SK-N-SH (cell line): ENCODE measurements around the gene LTB4R. TPM values are rescaled to one million over a fixed set of nuclear protein-coding genes. Genes with fewer than 3 reads are reported as not detected.

ENCODE experiments used
- CTCF ChIA-PET: fragments of 300-600, 350-600 bp; formaldehyde crosslinking; extraction: SDS; loops from one replicate; lab custom pipeline; 2021; lab: Yijun Ruan, JAX
- POLR2A ChIA-PET: fragments of 350-600 bp; sonication (Branson Sonifier 250); formaldehyde crosslinking; extraction: SDS; loops from one replicate; lab custom pipeline; 2020; ENCODE audit warnings: antibody characterized with exemption, inconsistent platforms; lab: Yijun Ruan, JAX
- DNase-seq: peaks from one replicate; pipeline ENCODE4 v3.0.0; 2012
- H2AFZ ChIP-seq: fragments of 200-600 bp; sonication (generic); 2 replicates; pipeline ENCODE4 v1.8.1; 2016; ENCODE audit warnings: antibody characterized with exemption, mild to moderate bottlenecking, low read depth
- H3F3A ChIP-seq: fragments of 200-600 bp; sonication (generic); replicated peaks from 2 replicates; pipeline ENCODE3; 2016; ENCODE audit warnings: antibody characterized with exemption, mild to moderate bottlenecking; ENCODE audit not compliant: insufficient read depth
- H3K27ac ChIP-seq, 2 experiments: fragments of 200-500 bp in 1 of 2; fragments of 200-600 bp in 1 of 2; sonication (Bioruptor generic) in 1 of 2; sonication (generic), shearing (Covaris generic) in 1 of 2; 2 replicates each; pipeline versions ENCODE4 v1.5.1 to v1.6.1; 2014 to 2016; ENCODE audit warnings: low read depth in 2 of 2, inconsistent platforms in 1 of 2, low read length in 1 of 2, mild to moderate bottlenecking in 1 of 2, mixed read lengths in 1 of 2
- H3K27me3 ChIP-seq: fragments of 200-600 bp; sonication (generic), shearing (Covaris generic); 2 replicates; pipeline ENCODE4 v1.6.1; 2016; ENCODE audit warnings: mixed run types; ENCODE audit not compliant: insufficient read depth
- H3K36me3 ChIP-seq, 2 experiments: fragments of 200-500 bp in 1 of 2; fragments of 200-600 bp in 1 of 2; sonication (Bioruptor generic) in 1 of 2; sonication (generic) in 1 of 2; replicated peaks in 1 of 2; 2 replicates each; pipeline versions ENCODE3 to v1.5.1; 2014 to 2016; ENCODE audit warnings: low read length in 1 of 2, mild to moderate bottlenecking in 1 of 2; ENCODE audit not compliant: insufficient read depth in 2 of 2, control insufficient read depth in 1 of 2
- H3K4me1 ChIP-seq, 2 experiments: fragments of 200-500 bp in 1 of 2; fragments of 200-600 bp in 1 of 2; sonication (Bioruptor generic) in 1 of 2; sonication (generic), shearing (Covaris generic) in 1 of 2; 2 replicates each; pipeline versions ENCODE4 v1.5.1 to v1.6.1; 2014 to 2016; ENCODE audit warnings: low read depth in 1 of 2, low read length in 1 of 2, mixed run types in 1 of 2; ENCODE audit not compliant: insufficient read depth in 2 of 2, control insufficient read depth in 1 of 2
- H3K4me2 ChIP-seq: fragments of 200-600 bp; sonication (generic), shearing (Covaris generic); 2 replicates; pipeline ENCODE4 v1.6.1; 2017; ENCODE audit warnings: mixed run types
- H3K4me3 ChIP-seq, 2 experiments: fragments of 200-500 bp in 1 of 2; fragments of 200-600 bp in 1 of 2; sonication (Bioruptor generic) in 1 of 2; sonication (generic), shearing (Covaris generic) in 1 of 2; 2 replicates each; pipeline versions ENCODE4 v1.5.1 to v1.8.1; 2014 to 2016; ENCODE audit warnings: low read depth in 2 of 2, inconsistent platforms in 1 of 2, low read length in 1 of 2, mild to moderate bottlenecking in 1 of 2, mixed read lengths in 1 of 2, moderate library complexity in 1 of 2
- H3K79me2 ChIP-seq: fragments of 200-600 bp; sonication (generic); 2 replicates; pipeline ENCODE4 v1.8.1; 2017; ENCODE audit warnings: mild to moderate bottlenecking; ENCODE audit not compliant: insufficient read depth
- H3K9ac ChIP-seq: fragments of 200-600 bp; sonication (generic); 2 replicates; pipeline ENCODE4 v1.6.1; 2017; ENCODE audit warnings: mixed run types
- H3K9me2 ChIP-seq: fragments of 200-600 bp; sonication (generic); 2 replicates; pipeline ENCODE4 v1.6.1; 2017; ENCODE audit warnings: mixed run types
- H3K9me3 ChIP-seq: fragments of 200-600 bp; sonication (generic); 2 replicates; pipeline ENCODE4 v1.6.1; 2017; ENCODE audit warnings: mixed run types, mild to moderate bottlenecking, moderate library complexity
- H4K20me1 ChIP-seq: fragments of 200-600 bp; sonication (generic); 2 replicates; pipeline ENCODE4 v1.6.1; 2017; ENCODE audit warnings: mild to moderate bottlenecking, mixed run types; ENCODE audit not compliant: insufficient read depth
- ELF1 ChIP-seq: IDR thresholded peaks from 2 replicates; pipeline ENCODE4 v1.4.0; 2012
- EP300 ChIP-seq, 2 experiments: IDR thresholded peaks; 2 replicates each; pipeline versions ENCODE4 v1.4.0 to v1.6.1; 2012; ENCODE audit warnings: borderline replicate concordance in 1 of 2, low read depth in 1 of 2, low read length in 1 of 2
- GABPA ChIP-seq: IDR thresholded peaks from 2 replicates; pipeline ENCODE4 v1.4.0; 2012; ENCODE audit warnings: low read depth, mild to moderate bottlenecking
- GATA2 ChIP-seq: sonication (generic); formaldehyde crosslinking; IDR thresholded peaks from 2 replicates; pipeline ENCODE4 v1.5.0; 2020; ENCODE audit warnings: mild to moderate bottlenecking, missing genetic modification reagents
- MXI1 ChIP-seq: IDR thresholded peaks from 2 replicates; pipeline ENCODE4 v1.6.1; 2012; ENCODE audit warnings: mild to moderate bottlenecking, low read depth, low read length, improper control_type of control experiment
- POLR2AphosphoS5 ChIP-seq: IDR thresholded peaks from 2 replicates; pipeline ENCODE4 v1.6.1; 2012; ENCODE audit warnings: low read depth, low read length
- RAD21 ChIP-seq: IDR thresholded peaks from 2 replicates; pipeline ENCODE4 v1.6.1; 2012; ENCODE audit warnings: mild to moderate bottlenecking, low read length
- REST ChIP-seq: IDR thresholded peaks from 2 replicates; pipeline ENCODE4 v1.6.1; 2012; ENCODE audit warnings: mild to moderate bottlenecking, low read depth, low read length, moderate library complexity
- RFX5 ChIP-seq: IDR thresholded peaks from 2 replicates; pipeline ENCODE4 v1.6.1; 2012; ENCODE audit warnings: mild to moderate bottlenecking, improper control_type of control experiment, low read length
- RXRA ChIP-seq: IDR thresholded peaks from 2 replicates; pipeline ENCODE4 v1.4.0; 2012; ENCODE audit warnings: low read depth, mild to moderate bottlenecking, borderline replicate concordance
- SMC3 ChIP-seq: IDR thresholded peaks from 2 replicates; pipeline ENCODE4 v1.6.1; 2012; ENCODE audit warnings: low read depth, low read length, improper control_type of control experiment
- TAF1 ChIP-seq: IDR thresholded peaks from 2 replicates; pipeline ENCODE4 v1.6.1; 2012; ENCODE audit warnings: low read depth, mild to moderate bottlenecking, low read length, moderate library complexity, borderline replicate concordance
- TCF12 ChIP-seq: IDR thresholded peaks from 2 replicates; pipeline ENCODE4 v1.4.0; 2012
- TEAD4 ChIP-seq: IDR thresholded peaks from 2 replicates; pipeline ENCODE4 v1.4.0; 2012; ENCODE audit warnings: mild to moderate bottlenecking, borderline replicate concordance; ENCODE audit not compliant: insufficient read depth
- USF1 ChIP-seq: IDR thresholded peaks from 2 replicates; pipeline ENCODE4 v1.4.0; 2012; ENCODE audit warnings: low read depth, borderline replicate concordance
- YY1 ChIP-seq: IDR thresholded peaks from 2 replicates; pipeline ENCODE4 v1.4.0; 2012; ENCODE audit warnings: low read depth, mild to moderate bottlenecking
- ZBTB33 ChIP-seq: IDR thresholded peaks from 2 replicates; pipeline ENCODE4 v1.4.0; 2012; ENCODE audit warnings: low read depth, borderline replicate concordance
- WGBS: methylation state at CpG from one replicate; pipeline ENCODE4 v1.1.6; 2017; ENCODE audit warnings: low lambda C conversion rate; 5-methylcytosine and 5-hydroxymethylcytosine counted together
- polyA plus RNA-seq, 3 experiments: library from polyadenylated mRNA; depleted of rRNA; stranded (reverse); fragments of >200 nt; gene quantifications; 2 replicates each; pipeline ENCODE4 v1.2.3, GENCODE V29; 2012
- TF ChIP-seq, protein P1 (sequence below): fragments of 150-350 bp; IDR thresholded peaks from 2 replicates; pipeline ENCODE4 v1.6.1; 2016; ENCODE audit warnings: mild to moderate bottlenecking, low read depth, low read length
- TF ChIP-seq, protein P2 (sequence below): IDR thresholded peaks from 2 replicates; pipeline ENCODE4 v1.4.0; 2012; ENCODE audit warnings: low read depth
- TF ChIP-seq, protein P3 (sequence below): fragments of 200-600 bp; sonication (generic); IDR thresholded peaks from 2 replicates; pipeline ENCODE4 v1.6.1; 2017; ENCODE audit warnings: antibody characterized with exemption, mild to moderate bottlenecking, moderate library complexity

The LTB4R gene
- polyA plus RNA-seq, 1 of the 3 experiments (the other 2 are of a cell fraction): 11.9 TPM

GRCh38 chr14:24286996-24287395 lies 24.3 kb upstream of the LTB4R start (continued):
- TF ChIP-seq GATA2 (CRISPR knock-in tag) (no peak), EP300 (IDR thresholded peaks at IDR 0.05; ENCODE audit: borderline replicate concordance in 1 of 2, low read depth in 1 of 2, low read length in 1 of 2) (no peak), ZBTB33 (no peak)

DNA sequence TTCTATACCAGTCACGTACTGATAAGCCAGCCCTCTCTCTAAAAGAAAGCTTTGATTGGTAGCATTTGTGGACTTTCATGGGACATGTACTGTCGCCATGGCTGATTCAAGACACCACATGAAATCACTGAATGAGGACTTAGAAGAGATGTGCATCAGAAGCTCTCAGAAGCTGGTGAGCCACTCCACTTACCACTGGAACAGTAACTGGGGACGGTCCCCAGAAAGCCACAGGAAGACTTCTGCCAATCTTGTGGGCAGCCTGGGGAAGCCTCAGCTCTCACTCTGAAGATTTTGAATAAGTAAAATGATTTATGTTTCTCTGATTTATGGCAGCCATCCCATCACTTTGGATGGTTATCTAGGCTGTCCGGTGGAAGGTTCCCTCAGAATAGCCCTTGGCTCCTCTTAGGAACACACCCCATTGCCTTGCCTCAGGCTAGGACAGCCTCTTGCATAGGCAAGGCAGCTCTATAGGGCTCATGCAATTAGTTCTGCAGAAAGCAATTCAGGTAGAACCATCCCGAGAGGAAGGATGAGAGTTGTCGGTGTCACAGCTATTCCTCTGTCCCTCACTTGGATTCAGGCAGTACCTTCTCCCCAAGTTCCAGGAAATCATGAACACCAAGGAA lies 21.5 kb upstream of the LTB4R start:
- Histone ChIP-seq H3F3A (no peaks in the 10 kb centered on the region), H4K20me1 (no peaks in the 10 kb centered on the region), H3K79me2 (no peaks in the 10 kb centered on the region), H3K4me1 (no peaks in the 10 kb centered on the region), H3K27ac (no peak overlapping the region), H2AFZ (no peak overlapping the region), H3K9ac (no peak overlapping the region), H3K9me2 (no peaks in the 10 kb centered on the region), H3K27me3 (no peaks in the 10 kb centered on the region), H3K36me3 (peaks cover 3 to 32% of the 10 kb centered on the region in 2 experiments), H3K4me3 (no peak overlapping the region), H3K9me3 (no peaks in the 10 kb centered on the region), H3K4me2 (no peak overlapping the region)
- POLR2A ChIA-PET: interaction anchor here (0.5 to 0.6 kb wide), 2 partner anchors 18 to 245 kb away, joined by 3 read pairs; partner anchors contain the start of gene RABGGTA
- DNase-seq: no peak
- CTCF ChIA-PET: interaction anchor here (1.0 to 6.2 kb wide), 4 partner anchors 9 to 46 kb away, joined by 4 to 43 read pairs (median 20); partner anchors contain the start of genes CIDEB and TINF2
- WGBS: 77% methylated on average over 6 of the region's 6 CpGs
- TF ChIP-seq EP300 (IDR thresholded peaks at IDR 0.05; ENCODE audit: borderline replicate concordance in 1 of 2, low read depth in 1 of 2, low read length in 1 of 2) (no peak), GATA2 (CRISPR knock-in tag) (no peak), USF1 (no peak), ELF1 (no peak), POLR2AphosphoS5 (no peak), TAF1 (no peak), MXI1 (no peak), YY1 (no peak), TEAD4 (no peak), SMC3 (no peak), RAD21 (no peak), RXRA (no peak), GABPA (no peak), REST (no peak), TCF12 (no peak), RFX5 (no peak)
- TF ChIP-seq, protein P1, sequence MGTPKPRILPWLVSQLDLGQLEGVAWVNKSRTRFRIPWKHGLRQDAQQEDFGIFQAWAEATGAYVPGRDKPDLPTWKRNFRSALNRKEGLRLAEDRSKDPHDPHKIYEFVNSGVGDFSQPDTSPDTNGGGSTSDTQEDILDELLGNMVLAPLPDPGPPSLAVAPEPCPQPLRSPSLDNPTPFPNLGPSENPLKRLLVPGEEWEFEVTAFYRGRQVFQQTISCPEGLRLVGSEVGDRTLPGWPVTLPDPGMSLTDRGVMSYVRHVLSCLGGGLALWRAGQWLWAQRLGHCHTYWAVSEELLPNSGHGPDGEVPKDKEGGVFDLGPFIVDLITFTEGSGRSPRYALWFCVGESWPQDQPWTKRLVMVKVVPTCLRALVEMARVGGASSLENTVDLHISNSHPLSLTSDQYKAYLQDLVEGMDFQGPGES: no peak
- TF ChIP-seq, protein P2, sequence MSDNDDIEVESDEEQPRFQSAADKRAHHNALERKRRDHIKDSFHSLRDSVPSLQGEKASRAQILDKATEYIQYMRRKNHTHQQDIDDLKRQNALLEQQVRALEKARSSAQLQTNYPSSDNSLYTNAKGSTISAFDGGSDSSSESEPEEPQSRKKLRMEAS: no peak
- TF ChIP-seq, protein P3, sequence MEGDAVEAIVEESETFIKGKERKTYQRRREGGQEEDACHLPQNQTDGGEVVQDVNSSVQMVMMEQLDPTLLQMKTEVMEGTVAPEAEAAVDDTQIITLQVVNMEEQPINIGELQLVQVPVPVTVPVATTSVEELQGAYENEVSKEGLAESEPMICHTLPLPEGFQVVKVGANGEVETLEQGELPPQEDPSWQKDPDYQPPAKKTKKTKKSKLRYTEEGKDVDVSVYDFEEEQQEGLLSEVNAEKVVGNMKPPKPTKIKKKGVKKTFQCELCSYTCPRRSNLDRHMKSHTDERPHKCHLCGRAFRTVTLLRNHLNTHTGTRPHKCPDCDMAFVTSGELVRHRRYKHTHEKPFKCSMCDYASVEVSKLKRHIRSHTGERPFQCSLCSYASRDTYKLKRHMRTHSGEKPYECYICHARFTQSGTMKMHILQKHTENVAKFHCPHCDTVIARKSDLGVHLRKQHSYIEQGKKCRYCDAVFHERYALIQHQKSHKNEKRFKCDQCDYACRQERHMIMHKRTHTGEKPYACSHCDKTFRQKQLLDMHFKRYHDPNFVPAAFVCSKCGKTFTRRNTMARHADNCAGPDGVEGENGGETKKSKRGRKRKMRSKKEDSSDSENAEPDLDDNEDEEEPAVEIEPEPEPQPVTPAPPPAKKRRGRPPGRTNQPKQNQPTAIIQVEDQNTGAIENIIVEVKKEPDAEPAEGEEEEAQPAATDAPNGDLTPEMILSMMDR: no peak
